GM21576 (cell line): ENCODE results near the gene GCSAM.

Experiments used
- ATAC-seq: cut with Tn5 transposase; IDR thresholded peaks from one replicate; pipeline ENCODE4 v1.9.1; 2021; ENCODE audit warnings: mild to moderate bottlenecking, moderate library complexity; ENCODE audit not compliant: unreplicated experiment

GCSAM gene

DNA sequence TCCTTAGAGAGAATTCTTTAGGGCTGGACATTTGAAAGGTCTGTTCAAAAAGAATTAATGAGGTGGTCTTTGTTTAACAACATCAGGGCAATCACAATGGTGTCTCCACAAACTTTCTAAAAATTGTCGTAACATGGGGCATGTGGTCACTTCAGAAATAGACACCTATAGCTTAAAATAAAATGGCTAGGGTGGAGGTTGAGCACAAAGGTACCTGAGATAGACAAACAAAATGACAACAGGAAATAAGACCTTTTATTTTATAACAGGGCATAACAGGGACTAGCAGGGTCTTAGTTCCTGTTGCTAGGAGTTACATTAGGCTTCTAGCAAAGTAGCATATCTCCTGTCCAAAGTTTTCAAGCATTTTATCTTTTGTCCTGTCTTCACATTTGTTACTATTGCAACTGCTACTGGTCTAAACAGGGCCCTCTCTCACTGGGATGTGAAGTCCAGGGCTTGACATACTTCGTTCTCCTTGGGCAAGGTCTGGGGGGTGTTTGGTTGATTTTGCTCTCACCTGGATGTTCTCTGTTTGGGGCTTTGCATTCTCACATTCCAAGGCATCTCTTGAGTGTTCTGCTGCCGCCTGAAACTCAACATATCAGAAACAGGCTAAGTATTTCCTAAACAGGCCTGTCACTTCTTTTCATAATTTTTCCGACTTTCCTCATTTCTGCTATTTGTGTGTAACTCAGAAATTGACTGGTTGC is 3.0 kb downstream of the GCSAM start:
- ATAC-seq: no peak

DNA sequence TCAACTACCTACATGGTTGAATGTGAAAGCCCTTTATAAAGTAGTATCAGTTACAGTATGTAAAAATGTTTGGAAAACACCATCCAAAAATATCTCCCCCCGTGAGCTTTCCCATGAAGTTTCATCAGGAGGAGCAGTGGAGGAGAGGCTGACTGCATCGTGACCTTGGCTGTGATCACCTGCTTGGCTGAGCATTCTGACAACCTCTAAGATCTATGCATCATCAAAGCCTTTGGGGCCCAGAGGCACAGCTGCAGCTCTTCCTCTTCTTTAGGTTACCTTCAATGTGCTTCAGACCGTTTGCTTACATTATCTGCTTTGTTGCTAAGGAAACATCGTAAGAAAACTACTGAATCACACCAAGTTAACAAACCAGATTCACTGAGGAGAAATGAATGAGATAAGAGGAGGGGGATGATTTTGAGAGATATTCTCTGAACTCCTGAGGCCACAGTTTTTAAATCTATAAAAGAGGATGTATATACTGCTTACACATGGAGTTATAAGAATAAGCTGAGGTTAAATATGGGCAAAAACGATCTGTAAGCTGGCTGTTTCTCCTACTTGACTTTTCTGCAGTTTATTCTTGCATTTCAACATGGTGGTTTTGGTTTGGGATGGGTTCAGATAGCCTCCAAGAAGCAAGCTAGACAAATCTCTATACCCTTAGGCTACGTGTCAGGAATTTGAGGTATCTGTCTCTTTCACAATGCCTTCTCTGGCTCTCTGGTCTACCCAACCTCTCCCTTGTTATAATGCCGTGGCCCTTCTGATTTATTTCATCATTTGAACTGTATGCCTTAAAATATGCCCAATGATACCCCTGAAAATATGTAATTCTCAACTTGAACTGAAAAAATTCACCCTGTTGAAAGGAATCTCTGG is 4.0 kb downstream of the GCSAM start:
- peak; percentile 45 for ATAC-seq

DNA sequence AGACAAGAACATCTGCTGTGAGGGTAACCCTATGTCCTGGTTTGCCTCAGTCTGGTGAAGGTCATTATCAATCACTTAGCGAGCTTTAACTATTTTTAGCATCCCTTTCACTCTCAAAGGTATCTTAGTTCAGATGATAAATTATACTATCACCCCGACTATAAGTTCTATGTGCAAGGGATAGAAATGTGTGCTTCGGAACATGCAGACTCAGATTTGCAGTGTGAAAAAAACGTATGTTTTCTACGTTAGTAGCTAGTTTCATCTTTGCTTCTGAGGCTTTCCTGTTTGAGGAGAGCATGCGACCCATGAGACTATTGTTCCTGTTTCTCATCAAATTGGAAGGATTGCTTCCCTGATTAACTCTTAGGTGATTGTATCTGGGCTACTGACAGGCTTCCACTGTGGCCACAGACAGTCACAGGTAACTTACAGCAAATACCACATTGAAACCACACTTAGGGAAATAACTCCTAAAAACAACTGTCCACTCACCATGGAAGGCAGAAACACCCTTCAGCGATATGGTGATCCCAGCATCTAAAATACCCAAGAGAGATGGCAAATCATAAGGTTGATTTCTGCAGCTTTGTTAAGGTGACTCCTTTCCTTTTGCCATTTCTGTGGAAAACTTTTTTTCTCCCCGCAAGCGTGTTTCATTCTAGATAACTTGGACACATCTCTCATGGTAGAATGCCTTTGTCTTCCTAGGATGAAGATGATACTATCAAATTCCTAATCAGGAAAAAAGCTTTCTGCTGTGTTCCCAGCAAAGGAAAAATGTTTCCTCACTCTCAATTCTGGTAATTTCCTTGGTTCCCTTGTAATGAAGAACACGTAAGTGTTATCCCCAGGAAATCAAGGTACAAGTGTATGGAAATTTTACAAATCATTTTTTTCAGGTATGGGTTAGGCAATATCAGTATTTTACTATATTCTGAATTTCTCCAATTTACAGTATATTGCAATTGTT is 5.2 kb downstream of the GCSAM start:
- peak; percentile 25 for ATAC-seq

DNA sequence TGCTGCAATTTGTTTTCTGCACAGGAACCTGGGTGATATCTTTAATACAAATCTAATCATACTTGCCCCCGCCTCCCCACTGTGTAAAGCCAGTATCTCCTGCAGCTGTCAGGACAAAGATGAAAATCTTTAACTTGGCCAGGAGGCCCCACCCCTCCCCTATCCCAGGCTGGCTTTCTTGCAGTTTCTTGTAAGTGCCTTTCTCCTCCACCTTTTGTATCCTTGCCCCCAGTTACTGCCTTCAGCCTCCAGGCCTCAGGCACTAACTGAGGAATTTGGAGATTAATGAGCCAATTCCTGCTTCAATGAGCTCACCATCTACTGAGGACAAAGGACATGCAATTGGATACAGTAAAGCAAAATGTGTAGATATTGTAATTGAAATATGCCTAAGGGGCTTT is 6.5 kb downstream of the GCSAM start:
- ATAC-seq: no peak

DNA sequence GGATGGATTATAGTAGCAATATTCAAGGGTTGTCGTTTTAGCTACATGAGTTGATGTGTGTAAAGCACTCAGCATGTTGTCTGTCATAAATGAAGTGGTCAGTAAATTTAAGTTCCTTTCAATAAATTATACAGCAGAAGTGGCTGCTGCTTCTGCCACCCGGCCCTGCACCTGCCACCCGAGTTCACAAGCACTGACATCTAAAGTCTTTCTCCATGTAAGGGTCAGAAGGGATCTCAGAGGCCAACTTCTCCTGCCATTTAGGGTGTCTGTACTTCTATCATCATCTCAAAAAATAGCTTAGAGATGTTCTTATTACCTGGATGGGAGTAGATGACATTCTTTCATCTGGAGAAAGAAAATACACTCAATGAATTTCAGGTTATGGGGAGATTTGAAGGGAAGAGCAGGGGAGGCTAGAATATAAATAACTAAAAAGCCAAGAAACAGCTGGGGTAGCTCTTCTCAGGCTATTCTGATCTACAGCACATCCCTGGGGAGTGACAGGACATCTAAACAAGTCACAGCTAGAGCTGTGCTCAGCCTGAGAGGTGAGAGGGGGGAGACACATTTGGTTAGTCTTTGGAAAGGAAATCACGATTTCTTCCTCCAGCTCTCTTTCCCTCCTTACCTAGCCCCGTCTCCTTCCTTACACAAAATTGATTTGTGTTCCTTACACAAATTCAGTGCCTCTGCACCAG is 8.0 kb downstream of the GCSAM start:
- ATAC-seq: no peak

DNA sequence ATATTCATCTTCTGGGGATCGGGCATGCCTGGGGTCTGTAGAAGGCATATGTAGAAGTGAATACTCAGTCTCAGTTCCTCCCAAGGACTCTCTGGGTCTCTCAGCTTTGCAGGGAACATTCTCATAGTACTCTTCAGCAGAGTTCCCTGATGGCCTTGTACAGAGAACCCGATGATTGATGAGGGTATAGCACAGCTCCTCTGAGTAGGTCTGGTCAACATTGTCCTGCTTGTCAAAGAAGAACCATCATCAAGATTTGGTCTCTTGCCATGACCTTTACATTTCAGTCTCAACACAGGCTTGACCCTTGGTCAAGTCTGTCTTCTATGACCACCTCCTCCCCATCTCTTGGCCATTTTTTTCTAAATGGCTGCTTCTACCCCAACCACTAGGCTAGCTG is 9.5 kb downstream of the GCSAM start:
- ATAC-seq: no peak

DNA sequence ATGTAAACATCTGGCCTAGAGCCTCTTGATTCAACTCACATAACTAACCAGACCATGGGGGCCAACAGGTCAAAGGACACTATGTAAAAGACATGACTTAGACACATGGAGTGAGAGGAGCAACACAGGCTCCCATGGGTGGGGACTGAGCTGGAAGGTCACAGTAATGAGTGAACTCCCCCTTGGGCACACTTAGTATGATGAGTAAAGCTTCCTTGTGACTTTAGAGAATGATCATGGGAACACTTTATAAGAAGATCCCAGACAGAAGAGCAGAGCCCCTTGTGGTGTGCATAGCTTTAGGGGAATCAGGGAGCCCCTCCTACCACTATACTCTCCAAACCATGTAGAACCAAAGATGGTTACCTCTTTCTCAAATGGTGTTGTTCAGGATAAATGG is 10.2 kb downstream of the GCSAM start:
- no peak for ATAC-seq

DNA sequence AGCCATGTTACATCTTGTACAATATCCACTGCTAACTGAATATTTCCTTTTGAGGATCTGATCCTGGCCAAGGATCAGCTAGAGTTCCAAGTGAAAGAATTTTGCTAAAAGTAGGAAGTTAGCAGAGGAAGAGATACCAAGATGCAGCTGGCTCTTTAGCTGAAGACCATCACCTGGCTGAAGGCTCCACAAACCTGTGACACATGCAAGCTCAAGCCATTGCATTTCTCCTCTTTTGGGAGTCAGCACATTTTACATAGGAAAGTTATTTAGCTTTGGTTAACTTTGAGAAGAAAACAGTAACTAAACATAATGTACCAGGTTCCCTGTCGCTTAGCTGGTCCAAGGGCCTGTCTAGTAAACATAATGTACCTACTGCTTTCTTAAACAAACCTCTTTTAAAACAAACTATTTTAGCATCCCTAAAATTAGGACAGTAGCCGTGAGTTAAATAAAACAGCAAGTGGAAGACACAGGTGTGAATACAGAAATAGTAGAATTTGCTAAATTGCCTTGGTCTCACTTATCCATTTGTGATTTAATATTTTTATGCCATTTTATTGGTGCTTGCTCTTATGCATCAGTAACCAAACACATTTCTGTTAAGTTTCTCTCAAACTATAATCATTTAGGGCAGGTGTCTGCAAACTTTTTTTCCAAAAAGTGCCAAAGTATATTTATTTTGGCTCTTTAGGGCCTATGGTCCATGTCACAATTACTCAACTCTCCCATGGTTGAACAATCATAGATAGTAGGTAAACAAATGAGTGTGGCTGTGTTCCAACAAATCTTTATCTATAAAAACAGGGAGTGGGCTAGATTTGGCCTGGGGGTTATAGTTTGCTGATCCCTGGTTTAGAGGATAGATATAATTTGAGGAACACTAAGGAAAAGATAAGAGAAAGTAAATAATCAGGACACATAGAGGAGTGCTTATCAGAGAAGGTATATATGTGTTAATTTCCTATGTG is 11.2 kb downstream of the GCSAM start:
- ATAC-seq: no peak

DNA sequence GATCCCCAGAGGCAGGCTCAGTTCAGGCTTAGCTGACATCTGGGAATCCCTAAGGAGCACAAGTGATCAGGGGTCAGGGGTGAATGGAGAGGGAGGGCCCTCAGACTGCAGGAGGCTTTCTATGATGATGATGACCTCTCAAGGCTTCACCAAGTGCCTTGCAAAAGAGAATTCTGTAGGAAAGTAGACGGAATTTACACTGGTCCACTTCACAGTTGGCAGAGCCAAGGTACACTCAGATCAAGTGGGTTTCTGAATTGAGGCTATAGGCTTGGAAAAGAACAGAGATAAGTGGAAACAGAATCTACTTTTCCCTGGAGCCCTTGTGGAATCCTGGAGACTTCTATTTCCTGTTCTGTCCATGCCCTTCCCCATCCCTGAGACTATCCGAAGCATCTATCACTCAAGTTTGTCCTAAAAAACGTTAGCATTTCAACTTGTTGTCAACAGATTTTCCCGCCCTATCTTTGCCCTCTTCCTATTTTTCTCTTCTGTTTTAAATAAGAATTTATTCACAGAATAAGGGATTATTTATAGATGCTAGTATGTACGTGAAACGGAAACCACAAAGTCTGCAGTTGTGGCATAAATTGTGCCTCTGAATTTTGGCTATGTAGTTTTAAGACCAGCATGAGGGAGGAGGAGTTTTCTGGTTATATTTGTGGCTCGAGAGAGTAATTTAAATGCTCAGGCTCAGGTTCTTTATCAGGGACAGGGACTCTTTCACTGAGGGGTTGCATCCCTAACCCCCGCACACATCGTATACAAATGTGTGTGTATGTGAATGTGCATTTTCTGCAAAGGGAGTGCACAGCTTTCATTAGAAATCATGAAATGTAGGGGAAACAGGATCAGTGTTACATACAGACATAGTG is 12.8 kb downstream of the GCSAM start:
- peak; percentile 28 for ATAC-seq

DNA sequence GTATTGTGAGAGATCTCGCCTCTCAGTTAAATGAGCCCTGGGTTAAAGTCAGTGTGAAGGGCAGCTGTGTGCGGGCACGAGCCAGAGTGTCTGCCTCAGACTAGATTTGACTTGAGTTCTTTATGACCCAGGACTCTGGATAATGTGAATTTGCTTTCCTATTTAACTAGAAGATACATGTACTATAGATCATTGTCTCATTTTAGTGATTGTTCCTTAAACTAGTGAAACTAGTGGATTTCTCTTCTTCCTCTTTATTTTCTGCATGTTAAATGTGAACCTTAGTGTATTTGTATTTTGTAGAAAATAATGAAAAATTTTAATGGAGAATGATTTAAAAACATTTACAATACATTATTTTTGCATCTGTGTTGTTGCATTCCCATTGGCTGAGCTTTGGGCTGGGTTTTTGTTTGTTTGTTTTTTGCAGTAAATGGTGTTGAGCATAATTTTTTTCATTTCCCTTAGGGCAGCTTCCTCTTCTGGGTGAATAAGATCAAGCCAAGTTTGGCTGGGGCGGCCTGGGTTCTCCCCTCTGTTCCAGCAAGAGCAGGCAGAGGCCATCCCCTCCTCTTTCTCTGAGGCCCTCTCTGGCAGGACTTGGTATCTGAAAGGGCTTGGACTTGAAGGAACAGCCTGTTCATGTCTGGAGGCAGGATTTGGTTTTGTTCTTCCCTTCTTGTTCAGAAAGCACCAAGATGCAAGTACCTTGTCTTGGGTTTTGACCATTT is 15.0 kb downstream of the GCSAM start:
- ATAC-seq: peak; percentile 26

DNA sequence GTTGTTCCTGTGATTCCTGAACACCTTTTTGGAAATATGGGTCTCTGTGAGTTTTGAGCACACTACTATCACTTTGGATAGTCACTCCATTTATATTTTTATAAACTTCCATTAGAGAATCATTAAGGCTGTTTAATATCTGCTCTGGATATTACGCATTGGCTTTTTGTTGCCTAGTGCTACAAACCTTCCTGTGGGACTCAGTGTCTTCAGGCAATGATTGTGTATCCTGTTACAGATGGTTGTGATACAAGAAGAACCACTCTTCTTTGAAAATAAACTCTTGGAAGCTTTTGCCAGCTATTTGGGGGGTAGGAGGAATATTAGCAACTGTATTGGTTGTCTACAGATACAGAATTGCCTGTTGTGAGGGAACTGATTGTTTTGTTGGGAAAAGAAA is 15.6 kb downstream of the GCSAM start:
- ATAC-seq: no peak

DNA sequence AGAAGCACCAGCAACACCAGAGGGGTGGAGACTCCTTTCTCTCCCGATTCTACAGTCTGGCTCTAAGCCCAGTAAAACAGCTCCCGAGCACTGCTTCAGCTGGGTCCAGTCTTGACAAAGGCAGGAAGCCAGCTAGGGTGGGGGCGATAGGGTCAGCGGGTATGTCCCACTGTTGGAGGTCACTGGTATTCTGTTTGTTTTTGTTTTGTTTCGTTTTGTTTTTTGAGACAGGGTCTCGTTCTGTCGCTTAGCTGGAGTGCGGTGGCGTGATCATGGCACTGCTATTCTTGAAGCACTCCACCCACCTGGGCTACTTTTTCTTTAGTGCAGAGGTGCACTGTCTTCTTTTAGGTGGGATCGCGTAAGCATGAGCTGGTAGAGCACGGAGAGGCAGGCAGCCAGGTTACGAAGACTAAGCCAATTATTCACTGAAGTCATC is 16.3 kb downstream of the GCSAM start:
- ATAC-seq: no peak

DNA sequence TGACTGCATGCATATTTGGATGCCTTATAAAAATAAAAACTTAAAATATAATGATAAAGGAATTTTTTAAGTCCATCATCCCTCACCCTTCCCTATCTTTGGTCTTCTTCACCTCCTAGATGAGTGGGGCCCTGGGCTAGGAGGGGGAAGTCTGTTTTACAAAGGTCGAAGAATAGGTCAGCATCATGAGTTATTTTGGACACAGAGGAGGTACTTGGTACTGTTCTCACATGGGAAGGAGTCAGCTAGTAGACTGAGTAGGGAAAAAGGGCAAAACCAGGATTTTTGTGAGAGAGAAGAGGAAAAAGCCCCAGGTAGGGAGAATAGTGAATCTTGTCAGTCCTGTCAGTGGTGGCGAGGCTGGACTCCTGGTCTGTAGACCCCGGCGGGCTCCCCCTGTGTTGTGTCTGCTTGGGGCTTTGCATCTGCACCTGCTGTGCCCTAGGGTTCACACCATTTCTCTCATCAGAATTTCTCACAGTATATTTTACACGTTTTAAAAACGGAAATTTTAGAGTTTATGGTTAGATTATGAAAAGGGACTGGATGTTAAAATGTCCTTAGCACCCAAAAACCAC is 17.2 kb downstream of the GCSAM start:
- ATAC-seq: no peak

DNA sequence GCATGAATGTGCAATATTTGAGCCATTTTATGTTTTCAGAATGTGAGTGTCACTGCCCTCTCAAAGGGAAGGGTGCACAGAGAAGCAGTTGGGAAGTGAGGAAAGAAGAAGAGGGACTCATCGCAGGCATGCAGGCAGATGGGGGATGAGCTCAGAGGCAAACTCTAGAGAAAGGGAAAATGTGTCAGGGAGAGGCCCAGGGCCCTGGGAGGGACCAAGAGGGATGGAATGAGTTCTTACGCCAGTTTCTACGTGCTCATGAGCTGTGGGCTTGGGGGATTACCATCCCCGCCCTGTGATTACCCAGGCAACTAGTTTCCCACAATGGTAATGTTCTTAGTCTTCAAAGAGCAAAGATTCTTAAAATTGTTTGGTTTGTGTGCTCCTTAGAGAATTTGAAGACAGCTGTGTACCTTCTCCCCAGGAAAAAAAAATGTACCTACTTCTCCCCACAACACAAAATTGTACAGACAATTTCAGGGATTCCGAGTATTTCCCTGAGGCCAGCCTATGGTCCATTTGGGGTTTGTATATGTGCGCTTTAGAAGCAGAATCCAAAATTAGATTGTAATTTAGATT is 17.8 kb downstream of the GCSAM start:
- ATAC-seq: peak; percentile 28

DNA sequence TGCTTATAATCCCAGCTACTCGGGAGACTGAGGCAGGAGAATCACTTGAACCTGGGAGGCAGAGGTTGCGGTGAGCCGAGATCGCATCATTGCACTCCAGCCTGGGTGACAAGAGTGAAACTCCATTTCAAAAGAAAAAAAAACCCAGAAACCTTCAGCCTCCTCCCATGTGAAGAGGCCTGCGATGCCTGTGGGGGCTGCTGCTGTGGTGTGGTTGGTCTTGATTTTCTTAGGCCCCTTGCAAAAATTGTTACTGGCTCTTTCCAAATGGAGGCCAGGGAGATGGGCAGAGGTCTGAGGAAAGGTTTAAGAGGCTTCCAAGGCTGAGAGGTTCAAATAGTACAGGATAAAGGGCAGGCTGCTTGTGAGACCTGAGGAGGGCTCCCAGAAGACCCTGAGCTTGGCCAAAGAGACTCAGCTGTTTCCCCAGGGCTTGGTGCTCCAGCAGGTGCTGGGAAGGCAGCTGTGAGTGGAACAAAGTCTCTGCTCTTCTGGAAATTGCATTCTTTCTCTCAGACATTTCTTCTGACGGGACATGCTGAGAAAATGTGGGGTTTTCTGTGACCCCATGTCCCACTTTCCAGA is 18.4 kb downstream of the GCSAM start:
- peak; percentile 22 for ATAC-seq

DNA sequence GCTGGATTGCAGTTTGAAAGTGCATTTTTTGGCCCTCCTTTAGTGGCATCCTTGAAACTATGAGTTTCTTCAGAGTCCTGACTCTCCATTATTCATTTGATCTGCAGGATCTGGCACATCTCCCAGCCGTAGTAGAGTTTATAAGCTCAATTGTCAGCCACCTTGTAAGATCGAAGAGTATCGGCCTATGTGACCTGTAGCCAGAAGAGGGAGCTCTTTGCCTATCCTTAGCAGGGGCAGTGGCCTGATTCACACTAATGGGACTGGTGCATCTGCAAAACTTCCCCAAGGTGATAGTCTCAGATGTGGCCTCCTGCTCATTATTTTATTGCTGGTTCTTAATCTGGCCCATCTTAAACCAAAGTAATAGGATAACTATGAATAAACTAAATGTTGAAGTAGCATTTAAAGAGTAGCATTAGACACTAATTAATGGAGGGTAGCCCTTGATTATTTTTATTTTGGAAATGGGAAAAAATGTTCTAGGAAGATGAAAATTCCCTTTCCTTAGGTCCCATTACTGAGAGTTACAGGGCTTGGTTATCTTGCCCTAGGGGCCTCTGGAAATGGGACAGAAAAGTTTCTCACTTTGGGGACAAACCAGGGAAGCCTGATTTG is 21.2 kb downstream of the GCSAM start:
- ATAC-seq: peak; percentile 49
